ENCODE results near the gene TIGD6. TPM values are rescaled to one million over a fixed set of nuclear protein-coding genes. Genes with fewer than 3 reads are reported as not detected.

The TIGD6 gene
- total RNA-seq, 1 experiment from 2014 or later: 2.1 TPM

- peak overlapping the region; percentile 87 for H3K27ac ChIP-seq (ENCODE audit: low read depth, low read length)
- DNase-seq (ENCODE audit: low read depth, low spot score) (peak; percentile 48), ATAC-seq (peak; percentile 58)
- peak overlapping the region; percentile 95 to 98 for H3K4me3 ChIP-seq (replicated peaks in 1 of 2; ENCODE audit: low read depth in 1 of 2, low read length in 2 of 2)
- TF ChIP-seq CTCF (IDR thresholded peaks at IDR 0.05 in 2 of 3, conservative IDR thresholded peaks at IDR 0.05 in 1 of 3; ENCODE audit: borderline replicate concordance in 1 of 3, insufficient read depth in 1 of 3, low read depth in 2 of 3, low read length in 2 of 3) (peak in 2 of 3 experiments; percentile 62 to 69; a peak in 4 of 6 replicates), EGR1 (IDR thresholded peaks at IDR 0.05; ENCODE audit: low read depth) (no peak)
- H3K9ac ChIP-seq (ENCODE audit: low read length): peak overlapping the region; percentile 96
- H3K36me3 ChIP-seq (ENCODE audit: control insufficient read depth in 1 of 2, insufficient read depth in 2 of 2, low read length in 2 of 2): peaks cover 9 to 19% of the 10 kb centered on the region in 2 experiments; a peak in 3 of 4 replicates
- POLR2A ChIA-PET: interaction anchor here (1.3 kb wide), 1 partner anchor 21 kb away, joined by 3 read pairs; no protein-coding TSS in a partner anchor
- peak overlapping the region; percentile 75 for H3K4me2 ChIP-seq (ENCODE audit: low read length)
- no peaks in the 10 kb centered on the region for H3K9me2 ChIP-seq (ENCODE audit: insufficient read depth)
- CTCF ChIA-PET: interaction anchor here (1.9 kb wide), 1 partner anchor 11 kb away, joined by 13 read pairs; no protein-coding TSS in a partner anchor
- no peaks in the 10 kb centered on the region for H3K9me3 ChIP-seq (ENCODE audit: control insufficient read depth in 1 of 2, insufficient read depth in 1 of 2, low read depth in 1 of 2, low read length in 2 of 2)
- H3K79me2 ChIP-seq (ENCODE audit: insufficient read depth, low read length): peaks cover 63% of the 10 kb centered on the region
- TSS peak; percentile 52 for BruUV-seq (replicated peaks)
- H4K20me1 ChIP-seq (ENCODE audit: insufficient read depth): no peaks in the 10 kb centered on the region
- H2AFZ ChIP-seq (ENCODE audit: low read depth, low read length, poor library complexity, severe bottlenecking): no peak overlapping the region
- intact Hi-C loops (cut with micrococcal nuclease): loop anchor here (2.0 to 10.0 kb wide), 3 partner anchors 121 to 353 kb away; partner anchors contain the start of gene TCOF1
- H3K27me3 ChIP-seq (ENCODE audit: insufficient read depth, low read length): no peaks in the 10 kb centered on the region
- RAD21 ChIA-PET (ENCODE audit: low non-redundant PET in 1 of 2, low total read pairs in 2 of 2, uncharacterized antibody in 2 of 2, unreplicated experiment in 2 of 2): no interaction called here
- peaks cover 9 to 26% of the 10 kb centered on the region in 2 experiments; a peak in 3 of 4 replicates for H3K4me1 ChIP-seq (ENCODE audit: control insufficient read depth in 1 of 2, insufficient read depth in 2 of 2, low read length in 2 of 2)
These were observed 1.4 kb upstream of the TIGD6 start for GRCh38 chr5:150001660-150002486.

Data from HCT116 (cell line).